Fibroblast of skin of right quadriceps (primary cell): Measurements from ENCODE around the gene GALNT13.

Source experiments
- DNase-seq: peaks from one replicate; pipeline ENCODE4 v3.0.0-alpha.2; 2013

GALNT13 gene

DNA sequence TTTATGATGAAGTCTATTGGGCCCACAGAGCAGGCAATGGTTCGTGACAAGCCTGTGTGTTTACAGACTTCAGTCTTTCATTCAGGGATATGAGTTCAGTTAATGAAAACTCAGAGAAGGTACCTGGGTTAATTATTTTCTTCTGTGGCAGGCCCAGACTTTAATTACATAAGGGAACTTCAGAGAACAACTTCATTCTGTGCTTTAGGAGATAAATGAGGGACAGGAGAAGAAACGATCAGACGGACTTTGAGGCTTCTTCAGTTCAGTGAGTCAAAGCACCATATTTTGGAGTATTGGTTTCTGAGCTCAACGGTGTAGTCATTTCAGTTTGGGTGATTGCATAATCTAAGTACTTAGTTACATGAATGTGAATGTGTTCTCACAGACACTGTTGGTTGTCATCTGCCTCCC is 623.7 kb downstream of the GALNT13 start:
- no peak for DNase-seq

DNA sequence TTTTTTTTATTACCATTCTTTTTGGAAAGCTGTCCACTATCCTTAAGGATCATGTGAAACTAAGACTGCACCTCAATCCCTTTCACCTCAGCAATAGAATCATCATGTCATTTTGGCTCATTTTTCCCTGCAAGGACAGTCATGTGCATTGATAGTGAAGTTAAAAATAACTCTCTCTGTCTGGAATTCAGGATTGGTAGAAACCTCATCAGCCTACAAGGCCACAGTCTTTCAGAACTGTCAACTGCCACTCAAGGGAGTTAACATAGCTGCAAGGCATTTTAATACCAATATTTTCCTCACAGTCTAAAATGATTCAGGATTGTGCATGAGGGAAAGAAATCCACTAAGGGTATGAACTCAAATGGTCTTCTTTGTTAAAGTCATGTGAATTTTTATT is 625.3 kb downstream of the GALNT13 start:
- no peak for DNase-seq
